HCT116 (cell line): ENCODE data around the gene STRBP.

Source experiments
- ATF3 ChIP-seq: IDR thresholded peaks from 2 replicates; pipeline ENCODE4 v1.6.1; 2012
- CTCF ChIP-seq, 3 experiments: fragments of 200-600 bp in 1 of 3; sonication (generic) in 1 of 3; IDR thresholded peaks in 2 of 3; conservative IDR thresholded peaks in 1 of 3; 2 replicates each; pipeline ENCODE4 v1.5.1; 2012 to 2017; ENCODE audit warnings: low read depth in 2 of 3, low read length in 2 of 3, antibody characterized with exemption in 1 of 3, borderline replicate concordance in 1 of 3, control low read depth in 1 of 3, mild to moderate bottlenecking in 1 of 3, mixed read lengths in 1 of 3, mixed run types in 1 of 3, moderate library complexity in 1 of 3; ENCODE audit not compliant: insufficient read depth in 1 of 3
- EGR1 ChIP-seq: IDR thresholded peaks from 2 replicates; pipeline ENCODE4 v1.6.1; 2012; ENCODE audit warnings: low read depth
- EZH2 ChIP-seq: fragments of 200-600 bp; sonication (generic); IDR thresholded peaks from 2 replicates; pipeline ENCODE4 v1.6.1; 2017; ENCODE audit warnings: antibody characterized with exemption, mixed run types
- MAX ChIP-seq: IDR thresholded peaks from 2 replicates; pipeline ENCODE4 v1.6.1; 2012
- POLR2AphosphoS5 ChIP-seq: IDR thresholded peaks from 2 replicates; pipeline ENCODE4 v1.6.1; 2011; ENCODE audit warnings: mild to moderate bottlenecking, low read depth, low read length, moderate library complexity
- YY1 ChIP-seq: IDR thresholded peaks from 2 replicates; pipeline ENCODE4 v1.6.1; 2011; ENCODE audit warnings: low read length, low read depth, moderate library complexity, mild to moderate bottlenecking; ENCODE audit not compliant: insufficient replicate concordance; ENCODE audit errors: extremely low read depth

- TF ChIP-seq ATF3, result no peak
- TF ChIP-seq CTCF (IDR thresholded peaks at IDR 0.05 in 2 of 3, conservative IDR thresholded peaks at IDR 0.05 in 1 of 3; ENCODE audit: borderline replicate concordance in 1 of 3, insufficient read depth in 1 of 3, low read depth in 2 of 3, low read length in 2 of 3), result no peak
- no peak for TF ChIP-seq EZH2
- TF ChIP-seq MAX, result no peak
- TF ChIP-seq POLR2AphosphoS5, result no peak
- TF ChIP-seq EGR1, result no peak
- no peak for TF ChIP-seq YY1
Measured at GRCh38 chr9:123300554-123300953, 32.2 kb upstream of the STRBP start.
